AG09319 (cell line): ENCODE measurements around the gene BEX4.
A peak's percentile ranks its signal among the peaks of the same experiment; 100 is the strongest.
"Not testable (repeated sequence)": the region's sequence is repeated elsewhere in the genome, so short reads cannot be mapped to it uniquely, and the experiment has no call there.

ENCODE experiments used
- DNase-seq: peaks from one replicate; pipeline ENCODE4 v3.0.0-alpha.2; 2010; ENCODE audit warnings: low read depth; ENCODE audit errors: extremely low read depth
- CTCF ChIP-seq: IDR thresholded peaks from 2 replicates; pipeline ENCODE4 v1.5.1; 2011; ENCODE audit warnings: low read depth, mild to moderate bottlenecking, inconsistent platforms, low read length, moderate library complexity

The BEX4 gene

GRCh38 chrX:103214870-103215424 is at the start of gene BEX4:
TSS of gene BEX4 (plus strand) at chrX:103215108. CDS start at chrX:103216154, 1,046 bp downstream.
- TF ChIP-seq CTCF = no peak
- DNase-seq = no peak

- no peak for TF ChIP-seq CTCF
- DNase-seq = no peak
Measured at GRCh38 chrX:103170216-103170615, 44.7 kb upstream of the BEX4 start.

- no peak for TF ChIP-seq CTCF
- DNase-seq = no peak
Measured at GRCh38 chrX:103171353-103171752, 43.6 kb upstream of the BEX4 start.

GRCh38 chrX:103175256-103175655 is 39.7 kb upstream of the BEX4 start:
- DNase-seq = not testable (repeated sequence)

- peak; percentile 11 for DNase-seq
- peak; percentile 88 for TF ChIP-seq CTCF
Measured at GRCh38 chrX:103175944-103176753, 38.8 kb upstream of the BEX4 start.

- TF ChIP-seq CTCF = no peak
- no peak for DNase-seq
Measured at GRCh38 chrX:103177556-103177955, 37.4 kb upstream of the BEX4 start.

- DNase-seq = no peak
- no peak for TF ChIP-seq CTCF
Measured at GRCh38 chrX:103183912-103184311, 31.0 kb upstream of the BEX4 start.
